Measurements from ENCODE around the gene PCDH19.

PCDH19 gene

GRCh38 chrX:100435726-100436125, 25.7 kb upstream of the PCDH19 start:
- DNase-seq (ENCODE audit: low spot score), result no peak
- Histone ChIP-seq H3K4me3 (no peak overlapping the region), H3K27ac (no peak overlapping the region)
- no peak for TF ChIP-seq CTCF (IDR thresholded peaks at IDR 0.05)

GRCh38 chrX:100424012-100424411, 13.9 kb upstream of the PCDH19 start:
- TF ChIP-seq CTCF (IDR thresholded peaks at IDR 0.05), result no peak
- Histone ChIP-seq H3K4me3 (no peak overlapping the region), H3K27ac (no peak overlapping the region)
- no peak for DNase-seq (ENCODE audit: low spot score)

DNA sequence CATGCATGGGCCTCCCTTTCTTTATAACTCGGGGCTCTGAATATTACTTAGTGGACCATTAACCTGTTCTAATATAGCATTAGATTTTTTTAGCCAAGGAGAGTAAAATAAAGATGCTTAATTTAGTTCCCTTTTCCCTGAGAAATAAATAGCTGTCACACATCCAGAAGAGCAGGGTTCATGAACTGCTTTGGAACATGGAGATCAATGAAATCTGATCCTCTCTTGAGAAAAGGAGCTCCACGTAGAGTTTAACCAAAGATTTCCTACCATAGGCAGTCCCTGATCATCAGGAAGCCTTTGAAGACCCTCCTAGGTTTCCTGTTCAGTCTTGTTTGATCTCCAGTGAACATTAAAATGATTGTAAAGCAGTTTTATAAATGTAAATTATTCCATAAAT, 8.5 kb upstream of the PCDH19 start:
- TF ChIP-seq CTCF (IDR thresholded peaks at IDR 0.05), result no peak
- Histone ChIP-seq H3K4me3 (no peak overlapping the region), H3K27ac (no peak overlapping the region)
- no peak for DNase-seq (ENCODE audit: low spot score)

DNA sequence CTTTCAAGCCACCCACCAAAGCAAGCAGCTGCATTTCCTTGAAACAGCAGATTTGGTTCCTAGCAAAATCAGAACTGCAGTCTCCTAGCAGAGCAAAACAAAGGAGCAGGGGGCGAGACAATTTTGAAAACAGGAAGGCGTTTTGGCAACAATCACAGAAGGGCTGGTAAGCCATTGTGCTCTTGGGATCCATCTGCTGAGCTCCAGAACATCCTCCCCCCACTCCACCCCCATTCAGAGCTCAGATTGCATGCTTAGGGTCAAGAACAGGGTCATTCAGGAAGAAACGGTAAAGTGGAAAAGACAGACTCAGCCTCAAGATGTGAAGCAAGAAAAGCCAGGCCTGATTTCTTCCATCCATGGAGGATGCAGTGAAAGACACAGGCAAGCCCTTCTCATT, 7.6 kb upstream of the PCDH19 start:
- DNase-seq (ENCODE audit: low spot score), result no peak
- no peak for TF ChIP-seq CTCF (IDR thresholded peaks at IDR 0.05)
- no peak overlapping the region for H3K4me3 ChIP-seq
- no peak overlapping the region for H3K27ac ChIP-seq

DNA sequence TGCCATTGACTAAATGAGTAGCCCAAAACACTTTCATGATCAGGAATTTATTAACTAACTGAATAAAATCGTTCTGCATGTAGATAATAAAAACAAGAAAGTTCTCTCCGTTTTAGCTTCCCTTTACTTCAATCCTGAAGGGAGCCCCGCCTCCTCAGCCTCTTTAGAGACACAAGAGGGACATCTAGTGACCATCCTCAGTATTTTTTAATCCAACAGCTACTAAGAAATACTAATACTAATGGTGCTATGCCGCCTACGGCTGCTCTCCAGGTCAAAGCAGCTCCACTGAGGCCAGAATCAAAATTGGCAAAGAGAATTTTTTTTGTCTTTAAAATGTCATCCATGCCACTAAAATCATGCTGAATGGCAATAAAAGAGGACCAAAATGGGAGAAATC, 3.2 kb upstream of the PCDH19 start:
- H3K27ac ChIP-seq, result no peak overlapping the region

DNA sequence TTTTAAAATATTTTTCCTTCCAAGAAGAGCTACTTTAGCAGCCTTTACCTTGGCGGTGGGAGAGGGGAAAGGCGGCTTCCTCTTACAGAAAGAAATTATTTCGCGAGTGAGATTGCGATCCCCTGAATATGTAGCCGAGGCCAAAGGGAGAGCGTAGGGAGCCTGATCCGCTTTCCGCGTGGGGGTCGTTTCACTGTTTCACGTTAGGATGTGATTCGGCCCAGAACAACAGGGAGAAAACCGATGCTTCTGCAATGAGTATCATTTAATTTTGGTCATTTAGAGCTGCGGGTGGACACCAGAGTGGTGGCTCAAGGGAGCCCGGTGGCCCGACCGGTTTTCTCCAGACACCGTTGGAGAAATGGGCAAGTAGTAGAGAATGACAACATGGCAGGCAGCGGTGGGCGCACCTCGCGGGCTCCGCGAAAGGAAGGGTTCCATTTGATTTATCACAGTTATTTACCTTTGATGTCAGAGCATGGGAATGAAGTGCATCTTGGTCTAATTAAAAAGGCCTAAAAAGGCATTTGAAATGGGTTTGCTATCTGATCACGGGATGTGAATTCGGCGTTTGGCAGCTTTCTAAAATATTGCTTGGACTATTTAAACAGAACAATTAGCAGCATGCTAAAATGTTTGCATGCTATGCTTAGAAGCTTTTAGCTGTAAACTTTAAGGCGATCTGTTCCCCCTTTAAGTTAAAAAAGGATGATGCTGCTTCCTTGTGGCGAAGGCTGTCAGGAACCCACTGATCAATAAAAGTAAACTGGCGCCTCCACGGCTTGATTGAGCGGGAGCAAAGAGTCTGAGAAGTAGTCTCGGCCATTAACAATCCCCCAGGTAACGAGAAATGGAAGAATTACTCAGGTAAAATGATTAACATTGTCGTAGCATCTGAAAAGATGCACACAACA, 2.0 kb upstream of the PCDH19 start:
- H3K27ac ChIP-seq, result no peak overlapping the region
- DNase-seq (ENCODE audit: low spot score), result no peak
- no peak for TF ChIP-seq CTCF (IDR thresholded peaks at IDR 0.05)
- no peak overlapping the region for H3K4me3 ChIP-seq

More for the DNA sequence above, 3.2 kb upstream of the PCDH19 start:
- no peak for TF ChIP-seq CTCF (IDR thresholded peaks at IDR 0.05)
- H3K4me3 ChIP-seq, result no peak overlapping the region
- DNase-seq (ENCODE audit: low spot score), result no peak
